Stimulated activated naive CD8-positive, alpha-beta T cell treated with anti-CD3 and anti-CD28 coated beads, Interleukin-15, Interleukin-2, amounts not matched to agents 100 U/mL and 50 U/mL, for 24 hours (primary cell): ENCODE measurements around the gene FBXO34.
A peak's percentile ranks its signal among the peaks of the same experiment; 100 is the strongest.
"Not testable (repeated sequence)": the region's sequence is repeated elsewhere in the genome, so short reads cannot be mapped to it uniquely, and the experiment has no call there.

Experiments
- ATAC-seq: fragments of 150-1000 bp; cut with Tn5 transposase; one replicate; pipeline ENCODE4 v1.10.0; 2021
- DNase-seq: peaks from one replicate; pipeline ENCODE4 v3.0.0; 2021

FBXO34 gene

DNA sequence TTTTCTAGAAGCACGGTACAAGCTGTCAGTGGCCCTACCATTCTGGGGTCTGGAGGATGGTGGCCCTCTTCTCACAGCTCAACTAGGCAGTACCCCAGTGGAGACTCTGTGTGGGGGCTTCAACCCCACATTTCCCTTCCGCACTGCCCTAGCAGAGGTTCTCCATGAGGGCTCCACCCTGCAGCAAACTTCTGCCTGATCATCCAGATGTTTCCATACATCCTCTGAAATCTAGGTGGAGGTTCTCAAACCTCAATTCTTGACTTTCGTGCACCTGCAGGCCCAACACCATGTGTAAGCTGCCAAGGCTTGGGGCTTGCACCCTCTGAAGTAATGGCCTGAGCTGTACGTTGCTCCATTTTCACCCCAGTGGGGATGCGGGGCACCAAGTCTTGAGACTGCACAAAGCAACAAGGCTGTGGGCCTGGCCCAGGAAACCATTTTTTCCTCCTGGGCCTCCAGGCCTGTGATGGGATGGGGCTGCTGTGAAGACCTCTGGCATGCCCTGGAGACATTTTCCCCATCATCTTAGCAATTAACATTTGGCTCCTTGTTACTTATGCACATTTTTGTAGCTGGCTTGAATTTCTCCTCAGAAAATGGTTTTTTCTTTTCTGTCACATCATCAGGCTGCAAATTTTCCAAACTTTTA, 41.3 kb downstream of the FBXO34 start:
- DNase-seq: peak; percentile 26
- not testable (repeated sequence) for ATAC-seq

DNA sequence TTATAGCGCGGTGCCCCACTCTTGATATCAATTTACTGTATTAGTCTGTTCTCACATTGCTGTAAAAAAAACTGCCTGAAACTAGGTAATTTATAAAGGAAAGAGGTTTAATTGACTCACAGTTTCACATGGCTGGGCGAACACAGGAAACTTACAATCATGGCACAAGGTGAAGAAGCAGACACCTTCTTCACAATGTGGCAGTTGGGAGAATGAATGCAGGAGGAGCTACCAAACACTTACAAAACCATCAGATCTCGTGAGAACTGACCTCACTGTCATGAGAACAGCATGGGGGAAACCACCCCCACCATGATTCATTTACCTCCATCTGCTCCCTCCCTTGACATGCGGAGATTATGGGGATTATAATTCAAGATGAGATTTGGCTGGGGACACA, 42.3 kb downstream of the FBXO34 start:
- DNase-seq (no peak), ATAC-seq (peak; percentile 71)

DNA sequence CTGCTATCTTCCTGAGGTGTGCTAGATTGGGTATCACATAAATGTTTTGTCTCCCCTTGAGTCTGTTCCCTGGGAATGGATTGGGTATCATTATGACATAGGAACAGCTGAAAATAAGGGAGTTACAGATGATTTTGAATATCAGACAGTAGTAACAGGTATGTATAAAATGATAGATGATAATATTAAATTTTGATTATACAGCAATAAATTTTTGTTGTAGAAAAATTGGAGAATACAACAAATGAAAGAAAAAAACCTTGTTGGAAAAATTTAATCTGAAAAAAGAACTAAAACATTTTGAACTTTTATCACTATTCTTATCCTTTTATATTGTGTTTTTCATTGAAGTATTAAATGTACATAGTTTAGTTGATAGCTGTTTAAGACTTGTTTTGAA, 43.2 kb downstream of the FBXO34 start:
- DNase-seq (no peak), ATAC-seq (no peak)

DNA sequence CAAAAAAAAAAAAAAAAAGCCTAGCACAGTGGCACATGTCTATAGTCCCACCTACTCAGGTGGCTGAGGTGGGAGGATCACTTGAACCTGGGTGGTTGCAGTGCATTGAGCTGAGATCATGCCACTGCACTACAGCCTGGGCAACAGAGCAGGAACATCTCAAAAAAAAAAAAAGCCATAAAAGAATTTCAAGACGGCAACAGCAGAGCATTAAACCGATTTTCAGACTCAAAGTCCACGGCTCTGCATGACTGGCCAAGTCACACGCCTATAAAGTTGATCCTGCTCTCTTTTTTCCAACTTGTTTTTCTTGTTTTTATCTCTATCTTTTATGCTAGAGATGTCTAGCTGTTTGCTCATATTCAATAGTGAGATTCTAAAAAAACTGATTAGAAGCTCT, 45.3 kb downstream of the FBXO34 start:
- ATAC-seq (no peak), DNase-seq (no peak)

DNA sequence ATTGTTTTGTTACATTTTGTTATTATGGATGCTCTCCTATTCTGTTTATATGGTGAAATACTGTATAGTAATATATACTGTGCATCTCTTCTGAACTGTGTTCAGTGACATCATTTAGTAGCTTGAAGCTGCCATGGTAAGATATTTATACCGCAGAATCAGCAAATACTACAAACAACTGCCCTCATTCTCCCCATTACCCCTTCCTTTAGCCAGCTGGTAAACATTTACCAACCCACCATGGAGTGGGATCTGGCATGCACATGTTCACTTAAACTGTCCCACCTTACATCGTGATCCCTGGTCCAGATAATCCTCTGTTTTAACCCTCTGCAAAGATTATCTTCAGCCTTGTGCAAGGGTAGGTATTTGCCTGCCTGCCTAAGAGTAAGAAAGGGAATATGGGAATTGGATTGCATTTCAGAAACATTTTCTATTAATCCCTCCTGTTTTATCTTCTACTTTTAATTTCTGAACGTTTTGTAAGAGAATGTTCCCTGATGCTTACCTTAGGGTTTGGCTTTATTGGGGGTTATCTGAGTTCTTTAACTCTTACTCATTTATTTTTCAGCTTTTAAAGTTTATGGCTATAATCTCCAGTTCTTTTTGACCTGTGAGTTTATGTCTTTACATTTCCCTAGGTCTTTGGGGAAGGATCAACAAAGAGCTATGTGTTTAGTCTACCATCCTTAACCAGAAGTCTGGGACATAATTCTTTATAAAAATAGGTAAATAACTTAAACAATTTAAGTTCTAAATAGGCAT, 46.5 kb downstream of the FBXO34 start:
- ATAC-seq (no peak), DNase-seq (no peak)

DNA sequence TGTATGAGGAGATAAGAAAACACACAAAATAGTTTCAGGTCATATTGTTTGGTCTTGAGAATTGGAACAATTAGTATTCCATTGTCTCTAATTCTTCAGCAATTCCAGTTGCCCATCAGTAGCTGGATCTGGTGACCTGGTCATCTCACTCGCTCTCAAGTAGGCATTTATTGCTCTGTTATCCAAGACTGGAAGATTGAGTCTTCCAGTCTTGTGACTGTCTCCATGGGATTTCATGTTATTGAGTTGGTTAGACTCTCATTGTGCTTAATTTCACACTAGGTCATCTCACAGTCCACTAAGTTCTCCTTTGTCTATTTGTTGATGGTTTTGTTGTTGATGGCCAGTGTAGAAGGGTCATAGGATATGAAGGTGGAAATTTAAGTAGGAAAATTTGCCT, 47.5 kb downstream of the FBXO34 start:
- DNase-seq (no peak), ATAC-seq (no peak)

DNA sequence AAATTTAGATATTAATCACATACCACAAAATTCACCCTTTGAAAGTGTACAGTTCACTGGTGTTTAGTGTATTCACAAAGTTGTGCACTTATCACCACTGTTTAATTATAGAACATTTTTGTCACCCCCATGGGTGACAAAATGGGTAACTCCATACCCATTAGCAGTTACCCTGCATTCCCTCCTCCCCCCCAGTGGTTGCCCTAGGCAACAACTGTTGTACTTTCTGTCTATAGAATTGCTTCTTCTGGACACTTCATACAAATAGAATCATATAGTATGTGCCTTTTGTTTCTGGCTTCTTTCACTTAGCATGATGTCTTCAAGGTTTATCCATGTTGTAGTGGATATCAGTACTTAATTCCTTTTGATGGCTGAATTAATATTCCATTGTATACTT, 52.7 kb downstream of the FBXO34 start:
- ATAC-seq: no peak
- DNase-seq: no peak

DNA sequence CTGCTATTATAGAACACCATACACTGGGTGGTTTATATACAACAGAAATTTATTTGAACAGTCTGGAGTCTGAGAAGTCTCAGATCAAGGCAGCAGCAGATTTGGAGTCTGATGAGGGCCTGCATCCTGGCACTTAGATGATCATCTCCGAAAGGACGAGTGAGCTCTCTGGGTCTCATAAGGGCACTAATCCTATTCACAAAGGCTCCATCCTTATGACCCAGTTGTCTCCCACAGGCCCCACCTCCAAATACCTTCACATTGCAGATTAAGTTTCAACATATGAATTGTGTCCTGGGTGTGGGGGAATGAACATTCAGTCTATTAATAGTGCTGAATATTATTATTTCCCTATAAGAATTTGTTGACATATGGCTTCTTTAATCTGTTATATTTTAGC, 53.6 kb downstream of the FBXO34 start:
- no peak for ATAC-seq
- DNase-seq: no peak

DNA sequence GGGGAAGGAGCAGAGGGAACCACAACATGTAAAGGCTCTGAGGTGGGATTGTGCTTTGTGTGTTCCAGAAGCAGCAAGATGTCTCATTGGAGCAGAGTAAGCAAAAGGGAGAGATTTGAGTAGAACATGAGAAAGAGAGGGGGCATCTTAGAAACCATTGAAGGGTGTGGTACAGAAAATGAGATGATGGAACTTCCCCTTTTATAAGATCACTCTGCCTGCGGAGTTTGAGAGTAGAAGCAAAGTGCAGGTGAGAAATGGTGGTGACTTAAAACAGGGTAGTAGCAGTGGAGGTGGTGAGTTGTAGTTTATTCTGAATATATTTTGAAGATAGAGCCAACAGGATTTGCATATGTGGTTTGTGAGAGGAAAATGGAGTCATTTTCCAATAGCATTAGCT, 56.0 kb downstream of the FBXO34 start:
- ATAC-seq (peak; percentile 23), DNase-seq (no peak)

DNA sequence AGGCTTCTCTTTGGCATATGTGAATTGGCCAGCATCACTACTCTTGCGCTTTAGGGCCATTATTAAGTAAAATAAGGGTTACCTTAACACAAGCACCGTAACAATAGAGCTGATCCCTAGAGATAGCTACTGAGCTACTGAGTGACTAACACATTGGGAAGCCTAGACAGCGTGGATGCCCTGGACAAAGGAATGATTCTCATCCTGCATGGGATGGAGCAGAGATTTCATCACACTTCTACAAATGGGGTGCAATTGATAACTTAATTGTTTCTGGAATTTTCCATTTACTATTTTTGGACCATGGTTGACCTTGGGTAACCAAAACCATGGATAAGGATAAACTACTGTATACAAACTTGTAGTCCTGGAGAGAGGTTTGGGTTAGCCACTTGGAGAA, 57.1 kb downstream of the FBXO34 start:
- ATAC-seq: no peak
- no peak for DNase-seq

DNA sequence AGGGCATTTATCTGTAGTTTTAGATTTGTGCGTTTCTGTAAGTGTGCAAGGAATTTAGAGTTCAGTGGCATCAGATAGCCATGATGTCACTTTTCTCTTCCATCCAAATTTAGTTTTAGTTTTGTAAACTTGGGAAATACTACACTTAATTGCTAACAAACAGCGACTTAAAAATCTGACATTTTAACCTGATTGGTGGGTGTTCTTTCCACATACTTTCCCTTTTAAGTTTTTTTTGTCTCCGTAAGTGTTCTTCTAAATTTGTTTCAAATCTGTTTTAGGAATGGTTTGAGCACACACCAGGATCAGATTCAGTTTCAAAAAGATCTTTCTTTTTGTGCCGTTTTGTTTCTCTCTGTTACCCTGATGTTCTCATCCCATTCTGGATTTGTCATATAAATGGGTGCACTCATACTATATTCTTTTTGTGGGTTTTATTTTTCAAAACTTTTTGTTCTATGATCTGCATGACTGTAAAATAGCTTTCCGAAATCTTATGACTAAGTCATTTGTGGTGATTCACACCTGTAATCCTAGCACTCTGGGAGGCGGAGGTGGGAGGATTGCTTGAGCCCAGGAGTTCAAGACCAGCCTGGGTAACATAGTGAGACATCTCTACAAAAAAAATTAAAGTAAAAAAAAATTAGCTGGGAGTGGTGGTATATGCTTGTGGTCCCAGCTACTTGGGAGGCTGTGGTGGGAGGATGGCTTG, 58.9 kb downstream of the FBXO34 start:
- DNase-seq (peak; percentile 28), ATAC-seq (peak; percentile 66)

DNA sequence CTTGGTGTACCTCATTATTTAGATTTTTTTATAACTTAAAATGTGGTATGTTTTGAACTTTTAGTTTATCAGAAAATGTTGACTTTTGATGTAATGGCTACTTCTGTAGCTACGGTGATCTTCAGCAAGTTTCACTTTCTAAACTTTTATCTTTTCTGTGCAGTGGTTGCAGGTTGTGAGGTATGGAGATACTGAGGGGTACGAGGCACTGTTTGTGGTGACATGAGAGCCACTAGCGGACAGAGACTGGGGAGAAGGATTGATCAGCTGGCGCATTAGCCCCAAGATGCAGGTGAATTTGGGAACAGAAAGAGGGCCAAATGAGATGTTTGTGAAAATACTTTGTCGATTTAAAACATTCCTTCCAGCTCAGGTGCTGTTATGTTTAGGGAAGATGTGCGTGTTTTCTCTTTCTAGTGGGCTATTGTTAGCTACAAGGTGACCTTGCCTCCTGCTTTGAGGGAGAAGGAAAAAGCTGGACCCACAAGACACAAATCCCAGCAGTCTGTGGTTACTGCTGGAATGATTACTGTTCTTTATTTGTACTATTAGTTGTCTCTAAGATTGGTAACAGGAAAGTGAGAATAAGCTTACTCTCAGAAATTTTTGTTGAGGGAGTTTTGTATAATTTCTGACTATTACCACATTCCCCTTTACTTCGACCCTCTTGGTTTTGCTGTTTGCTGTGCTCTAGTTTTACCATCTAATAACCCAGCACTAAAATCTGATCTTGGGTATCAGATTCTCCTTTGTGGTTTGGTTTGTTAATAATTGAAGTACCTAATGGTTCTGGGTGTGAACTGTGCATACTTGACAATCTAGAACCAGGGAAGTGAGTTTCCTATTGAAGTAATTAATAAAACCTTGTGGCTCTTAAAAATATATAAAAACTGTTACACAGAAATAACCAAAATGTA, 61.7 kb downstream of the FBXO34 start:
- DNase-seq: no peak
- ATAC-seq: peak; percentile 54

DNA sequence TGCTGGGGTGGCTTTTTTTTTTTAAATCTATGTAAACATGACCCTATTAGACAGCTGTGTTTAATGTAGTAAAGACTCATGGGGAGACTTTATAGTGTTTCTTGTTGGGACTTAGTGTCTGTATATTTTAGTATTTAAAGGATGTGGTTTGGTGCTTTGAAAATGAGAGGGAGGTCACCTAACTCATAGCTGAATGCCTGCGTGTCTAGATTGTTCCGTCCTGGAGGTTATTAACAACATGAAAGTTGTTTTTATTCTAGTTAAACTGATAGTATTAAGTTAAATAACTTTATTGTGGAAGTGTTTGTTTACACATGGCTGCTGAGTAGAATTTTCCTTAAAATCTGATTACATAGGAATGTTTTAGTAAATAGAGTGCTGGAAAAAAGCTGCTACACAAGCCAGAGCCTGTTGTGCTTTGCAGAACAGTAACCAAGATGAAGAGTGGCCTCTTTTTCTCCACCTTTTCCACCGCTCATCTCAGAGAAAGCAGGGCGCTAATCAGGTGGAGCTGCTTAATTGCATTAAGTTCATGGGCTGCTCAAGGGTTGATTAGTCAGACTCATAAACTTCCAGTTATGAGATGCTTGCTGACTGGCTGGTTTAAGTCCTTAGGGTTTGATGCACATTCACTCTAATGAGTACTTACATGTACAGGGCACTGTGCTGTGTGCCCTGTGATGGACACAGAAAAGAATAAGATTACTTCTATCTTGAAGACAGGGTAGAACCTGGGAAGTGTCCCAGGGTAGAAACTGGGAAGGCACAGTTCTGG, 62.7 kb downstream of the FBXO34 start:
- ATAC-seq (peak; percentile 38), DNase-seq (no peak)

DNA sequence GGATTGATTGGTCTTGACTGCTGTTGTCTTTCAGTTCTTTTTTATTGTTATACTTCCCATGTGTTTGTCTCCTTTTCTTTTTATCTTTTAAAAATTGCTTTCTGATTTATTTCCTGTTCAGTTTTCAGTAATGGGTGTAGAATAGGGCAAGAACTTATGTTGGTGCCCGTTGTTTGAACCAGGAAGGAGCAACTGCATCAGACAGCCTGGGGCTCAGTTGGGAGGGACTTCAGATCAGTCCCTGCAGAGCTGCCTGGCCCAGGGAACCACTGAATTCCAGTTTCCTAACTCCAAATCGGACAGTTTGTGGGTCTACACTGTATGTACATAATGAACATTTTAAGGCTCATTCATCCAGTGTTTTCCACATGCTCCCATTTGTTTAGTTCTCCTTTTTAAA, 64.9 kb downstream of the FBXO34 start:
- ATAC-seq (no peak), DNase-seq (no peak)

DNA sequence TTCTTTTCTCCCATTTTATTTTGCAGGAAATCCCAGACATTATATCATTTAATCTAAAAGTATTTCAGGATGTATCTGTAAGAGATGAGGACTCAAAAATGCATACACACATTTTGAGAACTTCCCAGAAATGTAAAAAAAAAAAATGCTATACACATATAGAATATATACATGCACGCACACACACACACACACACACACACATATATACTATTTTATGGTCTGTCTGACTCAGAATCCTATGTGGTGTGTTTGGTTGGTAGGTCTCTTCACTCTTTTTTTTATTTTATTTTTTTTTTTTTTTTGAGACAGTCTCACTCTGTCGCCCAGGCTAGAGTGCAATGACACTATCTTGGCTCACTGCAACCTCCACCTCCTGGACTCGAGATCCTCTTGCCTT, 65.5 kb downstream of the FBXO34 start:
- peak; percentile 12 for ATAC-seq

DNA sequence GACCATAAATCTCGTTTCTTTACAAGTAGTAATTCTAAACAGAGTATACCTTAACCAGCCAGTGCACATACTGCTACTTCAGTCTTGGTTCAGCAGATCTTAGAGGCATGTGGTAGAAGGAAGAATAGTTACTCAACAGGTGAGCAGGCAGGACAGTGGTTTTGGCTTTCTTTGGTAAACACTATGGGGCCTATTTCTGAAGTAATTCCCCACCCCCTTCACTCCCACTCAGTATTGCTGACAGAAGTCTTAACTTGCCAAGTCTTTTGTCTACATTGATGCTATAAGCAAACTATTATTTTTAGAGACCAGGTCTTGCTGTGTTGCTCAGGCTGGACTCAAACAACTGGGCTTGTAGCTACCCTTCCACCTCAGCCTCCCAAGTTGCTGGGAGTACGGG, 68.5 kb downstream of the FBXO34 start:
- DNase-seq: peak; percentile 23
- peak; percentile 65 for ATAC-seq

More for the DNA sequence above, 65.5 kb downstream of the FBXO34 start:
- DNase-seq: no peak

DNA sequence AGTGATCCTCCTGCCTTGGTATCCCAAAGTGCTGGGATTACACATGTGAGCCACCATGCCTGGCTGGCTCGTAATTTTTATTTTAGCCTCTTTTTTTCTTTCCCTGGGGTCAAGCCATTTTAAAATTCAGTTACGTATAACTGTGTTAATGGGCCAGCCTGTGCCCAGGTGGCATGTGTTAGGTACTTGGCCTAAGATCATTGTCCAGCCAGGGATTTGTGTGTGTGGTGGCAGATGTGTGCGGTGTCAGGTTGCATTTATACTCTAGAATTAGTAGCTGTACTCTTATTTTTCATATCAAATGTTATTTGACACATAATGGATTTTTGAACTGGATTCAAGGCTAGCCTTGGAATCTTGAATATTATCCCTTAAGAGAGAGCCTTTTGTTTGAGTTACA, 69.3 kb downstream of the FBXO34 start:
- no peak for ATAC-seq

DNA sequence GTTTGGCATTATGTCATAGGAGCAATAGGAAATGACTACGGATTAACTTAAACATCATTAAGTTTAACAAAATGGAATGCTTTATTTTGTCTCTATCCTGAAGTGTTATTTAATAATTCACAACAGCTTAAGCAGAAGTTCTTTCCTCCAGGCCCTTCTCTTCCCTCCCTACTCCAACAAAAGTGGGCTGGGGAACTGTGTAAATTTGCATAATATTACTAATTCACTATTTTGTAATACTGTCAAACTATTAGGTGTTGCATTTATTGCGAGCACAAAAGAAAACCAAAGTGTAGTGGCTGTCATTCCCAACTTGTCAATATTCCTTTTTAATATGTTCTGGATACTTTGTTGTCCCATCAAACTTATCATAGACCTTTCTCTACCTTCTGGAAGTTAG, 70.6 kb downstream of the FBXO34 start:
- DNase-seq: no peak
- ATAC-seq: no peak

More for the DNA sequence above, 69.3 kb downstream of the FBXO34 start:
- no peak for DNase-seq

DNA sequence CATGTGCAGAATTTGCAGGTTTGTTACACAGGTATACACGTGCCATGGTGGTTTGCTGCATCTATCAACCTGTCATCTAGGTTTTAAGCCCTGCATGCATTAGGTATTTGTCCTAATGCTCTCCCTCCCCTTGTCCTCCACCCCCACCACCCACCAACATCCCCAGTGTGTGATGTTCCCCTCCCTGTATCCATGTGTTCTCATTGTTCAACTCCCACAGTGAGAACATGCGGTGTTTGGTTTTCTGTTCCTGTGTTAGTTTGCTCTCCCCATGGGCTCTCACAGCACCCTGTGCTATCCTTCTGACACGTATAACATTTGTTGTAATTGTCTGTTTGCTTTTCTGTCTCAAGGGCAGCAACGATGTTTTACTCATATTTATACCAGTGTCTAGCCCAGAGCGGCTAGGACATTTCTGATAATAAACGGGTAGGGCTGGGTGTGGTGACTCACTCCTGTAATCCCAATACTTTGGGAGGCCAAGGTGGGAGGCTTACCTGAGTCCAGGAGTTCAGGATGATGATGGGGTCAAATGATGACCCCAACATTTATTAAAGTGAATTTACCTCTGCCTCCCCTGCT, 73.5 kb downstream of the FBXO34 start:
- not testable (repeated sequence) for ATAC-seq

DNA sequence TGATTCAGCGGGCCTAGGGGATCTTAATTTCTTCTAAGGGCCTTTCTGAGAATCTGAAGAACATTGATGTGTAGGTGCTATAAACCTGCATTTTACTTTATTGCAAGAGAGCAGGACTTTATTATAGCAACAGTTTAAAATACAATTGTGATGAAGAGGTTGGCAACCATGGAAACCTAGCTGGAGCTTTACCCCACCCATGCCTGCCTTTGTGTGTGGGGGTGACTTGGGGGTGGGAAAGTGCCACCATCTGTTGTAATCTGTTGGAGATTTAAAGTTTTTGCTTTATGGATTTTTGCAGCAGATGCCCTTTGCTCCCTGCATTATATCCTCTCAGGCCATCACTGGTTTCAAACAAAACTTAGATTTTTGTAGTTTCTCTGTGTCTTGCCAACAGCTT, 75.8 kb downstream of the FBXO34 start:
- DNase-seq (no peak), ATAC-seq (no peak)

More for the DNA sequence above, 73.5 kb downstream of the FBXO34 start:
- DNase-seq: not testable (repeated sequence)

DNA sequence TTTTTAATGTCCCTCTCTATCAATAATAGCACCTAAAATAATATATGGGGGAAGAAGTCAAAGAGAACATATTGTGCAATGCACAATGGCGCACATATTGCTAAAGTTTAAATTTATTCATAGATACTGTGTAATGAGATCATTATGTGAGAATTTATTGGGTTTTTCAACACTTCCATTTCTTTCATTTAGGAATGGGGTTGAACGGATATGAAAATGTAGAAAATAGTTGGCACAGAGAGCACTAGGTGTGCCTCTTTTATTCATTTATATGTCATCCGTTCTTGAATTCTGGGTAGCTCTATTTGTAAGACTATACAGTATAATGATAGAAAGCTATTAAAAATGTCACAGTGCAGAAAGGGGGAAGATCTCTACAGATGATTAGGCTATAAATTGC, 76.5 kb downstream of the FBXO34 start:
- ATAC-seq: no peak
- no peak for DNase-seq
